H9 (cell line): ENCODE data around the gene BACE2. TPM values are rescaled to one million over a fixed set of nuclear protein-coding genes. Genes with fewer than 3 reads are reported as not detected.
"Not testable (repeated sequence)": the region's sequence is repeated elsewhere in the genome, so short reads cannot be mapped to it uniquely, and the experiment has no call there.

Experiments used
- DNase-seq: peaks from one replicate; pipeline ENCODE4 v3.0.0-alpha.2; 2017
- H2AFZ ChIP-seq: one replicate; pipeline ENCODE4 v1.6.1; 2013; ENCODE audit warnings: mild to moderate bottlenecking, low read length, control low read depth, moderate library complexity
- H2AK5ac ChIP-seq: 2 replicates; pipeline ENCODE4 v1.6.1; 2013; ENCODE audit warnings: low read length, control low read depth, mixed read lengths; ENCODE audit not compliant: insufficient read length
- H2BK120ac ChIP-seq: one replicate; pipeline ENCODE4 v1.6.1; 2013; ENCODE audit warnings: low read depth, mild to moderate bottlenecking, low read length, control low read depth, inconsistent platforms; ENCODE audit not compliant: poor library complexity, severe bottlenecking
- H2BK12ac ChIP-seq: 2 replicates; pipeline ENCODE4 v1.6.1; 2013; ENCODE audit warnings: low read length, control low read depth, mixed read lengths, low read depth; ENCODE audit not compliant: insufficient read length
- H2BK15ac ChIP-seq: 2 replicates; pipeline ENCODE4 v1.6.1; 2013; ENCODE audit warnings: low read depth, low read length, control low read depth
- H2BK20ac ChIP-seq: one replicate; pipeline ENCODE4 v1.6.1; 2013; ENCODE audit warnings: low read depth, mild to moderate bottlenecking, low read length, control low read depth, inconsistent platforms; ENCODE audit not compliant: poor library complexity, severe bottlenecking
- H2BK5ac ChIP-seq: 2 replicates; pipeline ENCODE4 v1.6.1; 2013; ENCODE audit warnings: low read length, control low read depth, mixed read lengths; ENCODE audit not compliant: insufficient read length
- H3K14ac ChIP-seq: 2 replicates; pipeline ENCODE4 v1.6.1; 2013; ENCODE audit warnings: low read length, control low read depth; ENCODE audit not compliant: insufficient read depth
- H3K18ac ChIP-seq: 2 replicates; pipeline ENCODE4 v1.6.1; 2013; ENCODE audit warnings: low read depth, mild to moderate bottlenecking, mixed read lengths, low read length, control low read depth; ENCODE audit not compliant: insufficient read length
- H3K23ac ChIP-seq: 2 replicates; pipeline ENCODE4 v1.6.1; 2013; ENCODE audit warnings: low read length, control low read depth, mixed read lengths, low read depth; ENCODE audit not compliant: insufficient read length
- H3K23me2 ChIP-seq: 2 replicates; pipeline ENCODE4 v1.6.1; 2013; ENCODE audit warnings: low read depth, mild to moderate bottlenecking, mixed read lengths, low read length, control low read depth; ENCODE audit not compliant: insufficient read length, poor library complexity, severe bottlenecking
- H3K27ac ChIP-seq: 2 replicates; pipeline ENCODE4 v1.5.1; 2013; ENCODE audit warnings: low read length, control low read depth, mixed read lengths, low read depth; ENCODE audit not compliant: insufficient read length
- H3K27me3 ChIP-seq: 2 replicates; pipeline ENCODE4 v1.6.1; 2013; ENCODE audit warnings: low read length, control low read depth, inconsistent platforms; ENCODE audit not compliant: insufficient read depth
- H3K4ac ChIP-seq: 2 replicates; pipeline ENCODE4 v1.6.1; 2013; ENCODE audit warnings: low read depth, mild to moderate bottlenecking, control low read depth, inconsistent platforms, low read length, moderate library complexity
- H3K4me1 ChIP-seq: 2 replicates; pipeline ENCODE4 v1.6.1; 2013; ENCODE audit warnings: low read length, control low read depth, inconsistent platforms; ENCODE audit not compliant: insufficient read depth
- H3K4me2 ChIP-seq: 2 replicates; pipeline ENCODE4 v1.6.1; 2013; ENCODE audit warnings: low read length, control low read depth, mixed read lengths; ENCODE audit not compliant: insufficient read length, insufficient read depth
- H3K56ac ChIP-seq: 2 replicates; pipeline ENCODE4 v1.6.1; 2013; ENCODE audit warnings: low read depth, mild to moderate bottlenecking, mixed read lengths, low read length, control low read depth; ENCODE audit not compliant: insufficient read length
- H3K79me1 ChIP-seq: 2 replicates; pipeline ENCODE4 v1.6.1; 2013; ENCODE audit warnings: low read depth, mild to moderate bottlenecking, moderate library complexity, low read length, control low read depth, inconsistent platforms; ENCODE audit not compliant: insufficient read depth, poor library complexity, severe bottlenecking
- H3K79me2 ChIP-seq: 2 replicates; pipeline ENCODE4 v1.6.1; 2013; ENCODE audit warnings: low read length, control low read depth, inconsistent platforms; ENCODE audit not compliant: insufficient read depth
- H3K9ac ChIP-seq: 2 replicates; pipeline ENCODE4 v1.6.1; 2013; ENCODE audit warnings: low read length, control low read depth, mixed read lengths; ENCODE audit not compliant: insufficient read length; ENCODE audit errors: extremely low read depth
- H3K9me3 ChIP-seq: one replicate; pipeline ENCODE4 v1.6.1; 2013; ENCODE audit warnings: low read depth, low read length, inconsistent platforms; ENCODE audit not compliant: control insufficient read depth
- H3T11ph ChIP-seq: one replicate; pipeline ENCODE4 v1.6.1; 2013; ENCODE audit warnings: mild to moderate bottlenecking, low read length, control low read depth, inconsistent platforms
- H4K20me1 ChIP-seq: one replicate; pipeline ENCODE4 v1.6.1; 2013; ENCODE audit not compliant: control insufficient read depth, insufficient read length, insufficient read depth
- H4K5ac ChIP-seq: 2 replicates; pipeline ENCODE4 v1.6.1; 2013; ENCODE audit warnings: low read depth, mild to moderate bottlenecking, mixed read lengths, low read length, control low read depth; ENCODE audit not compliant: insufficient read length
- H4K8ac ChIP-seq: replicated peaks from 2 replicates; pipeline ENCODE4 v1.6.1; 2013; ENCODE audit warnings: low read length, control low read depth, mixed read lengths, low read depth; ENCODE audit not compliant: insufficient read length
- H4K91ac ChIP-seq: 2 replicates; pipeline ENCODE4 v1.6.1; 2013; ENCODE audit warnings: low read depth, mild to moderate bottlenecking, moderate library complexity, mixed read lengths, low read length, control low read depth; ENCODE audit not compliant: insufficient read length
- H3K27ac Mint-ChIP-seq, 3 experiments: 2 replicates in 2 of 3; 3 replicates in 1 of 3; pipeline ENCODE4 v1.8.0; 2020 to 2021; ENCODE audit warnings: mixed read lengths in 3 of 3, mild to moderate bottlenecking in 1 of 3, moderate library complexity in 1 of 3
- H3K27me3 Mint-ChIP-seq: 2 replicates; pipeline ENCODE4 v1.8.0; 2021; ENCODE audit warnings: low read depth, mild to moderate bottlenecking, moderate library complexity, mixed read lengths
- H3K36me3 Mint-ChIP-seq, 3 experiments: 2 replicates in 2 of 3; 3 replicates in 1 of 3; pipeline ENCODE4 v1.8.0; 2020 to 2021; ENCODE audit warnings: low read depth in 3 of 3, mixed read lengths in 3 of 3; ENCODE audit not compliant: insufficient read depth in 1 of 3
- H3K4me1 Mint-ChIP-seq, 2 experiments: 2 replicates each; pipeline ENCODE4 v1.8.0; 2020; ENCODE audit warnings: mixed read lengths in 2 of 2
- H3K4me3 Mint-ChIP-seq, 2 experiments: 2 replicates in 1 of 2; 3 replicates in 1 of 2; pipeline ENCODE4 v1.8.0; 2020 to 2021; ENCODE audit warnings: mild to moderate bottlenecking in 2 of 2, mixed read lengths in 2 of 2, moderate library complexity in 1 of 2
- H3K9me3 Mint-ChIP-seq, 2 experiments: 2 replicates in 1 of 2; 3 replicates in 1 of 2; pipeline ENCODE4 v1.8.0; 2020; ENCODE audit warnings: mild to moderate bottlenecking in 2 of 2, mixed read lengths in 2 of 2, moderate library complexity in 1 of 2
- WGBS: extraction: QIAGEN DNeasy Blood & Tissue Kit; methylation state at CpG from one replicate; pipeline ENCODE4 v1.1.7; 2013; ENCODE audit warnings: missing lambda C conversion rate, low lambda C conversion rate, mixed read lengths; ENCODE audit not compliant: insufficient read length; ENCODE audit errors: extremely low coverage; 5-methylcytosine and 5-hydroxymethylcytosine counted together
- total RNA-seq: library from RNA; stranded (reverse); gene quantifications from 2 replicates; pipeline ENCODE4 v1.2.1, GENCODE V29; 2021
- TF ChIP-seq, protein P1 (sequence below): fragments of 200-600 bp; sonication (generic); conservative IDR thresholded peaks from 3 replicates; pipeline ENCODE4 v1.8.0; 2021; ENCODE audit warnings: antibody characterized with exemption, mild to moderate bottlenecking

Gene BACE2
- total RNA-seq, 1 experiment from 2014 or later, result 8.0 TPM

DNA sequence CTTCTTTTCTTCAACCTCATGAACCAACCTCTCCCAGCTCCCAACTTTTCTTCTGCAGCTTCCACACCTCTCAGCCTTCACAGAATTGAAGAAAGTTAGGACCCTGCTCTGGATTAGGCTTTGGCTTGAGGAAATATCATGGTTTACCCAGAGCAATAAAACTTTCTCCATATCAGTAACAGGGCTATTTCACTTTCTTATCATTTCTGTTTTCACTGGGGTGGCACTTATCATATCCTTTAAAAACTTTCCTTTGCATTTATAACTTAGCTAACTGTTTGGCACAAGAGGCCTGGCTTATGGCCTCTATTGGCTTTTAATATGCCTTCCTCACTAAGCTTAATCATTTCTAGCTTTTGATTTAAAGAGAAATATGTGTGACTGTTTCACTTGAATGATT lies 139.3 kb downstream of the BACE2 start:
- DNase-seq, result no peak
- Mint-ChIP-seq H3K27me3 (peaks cover 15% of the 10 kb centered on the region), H3K9me3 (peaks cover 7 to 15% of the 10 kb centered on the region in 2 experiments; a peak in 4 of 5 replicates), H3K36me3 (peaks cover 0 to 6% (median 3%) of the 10 kb centered on the region in 3 experiments; a peak in 4 of 7 replicates), H3K4me1 (peaks cover 7 to 13% of the 10 kb centered on the region in 2 experiments), H3K4me3 (no peak overlapping the region), H3K27ac (no peak overlapping the region)
- H3K9ac ChIP-seq, result no peak overlapping the region
- no peak overlapping the region for H3K56ac ChIP-seq
- H3K4ac ChIP-seq, result no peak overlapping the region
- no peaks in the 10 kb centered on the region for H3K79me2 ChIP-seq
- H4K20me1 ChIP-seq, result no peaks in the 10 kb centered on the region
- H2BK120ac ChIP-seq, result no peak overlapping the region
- H4K5ac ChIP-seq, result no peak overlapping the region
- H3K14ac ChIP-seq, result no peak overlapping the region
- no peak overlapping the region for H2BK5ac ChIP-seq
- H3K27ac ChIP-seq, result no peak overlapping the region
- H4K91ac ChIP-seq, result no peak overlapping the region
- no peak overlapping the region for H3K18ac ChIP-seq
- no peak overlapping the region for H2AK5ac ChIP-seq
- H2AFZ ChIP-seq, result no peak overlapping the region
- H3K4me2 ChIP-seq, result no peak overlapping the region
- no peak overlapping the region for H2BK20ac ChIP-seq
- H3K23me2 ChIP-seq, result no peaks in the 10 kb centered on the region
- no peak overlapping the region for H3T11ph ChIP-seq
- TF ChIP-seq, protein P1, sequence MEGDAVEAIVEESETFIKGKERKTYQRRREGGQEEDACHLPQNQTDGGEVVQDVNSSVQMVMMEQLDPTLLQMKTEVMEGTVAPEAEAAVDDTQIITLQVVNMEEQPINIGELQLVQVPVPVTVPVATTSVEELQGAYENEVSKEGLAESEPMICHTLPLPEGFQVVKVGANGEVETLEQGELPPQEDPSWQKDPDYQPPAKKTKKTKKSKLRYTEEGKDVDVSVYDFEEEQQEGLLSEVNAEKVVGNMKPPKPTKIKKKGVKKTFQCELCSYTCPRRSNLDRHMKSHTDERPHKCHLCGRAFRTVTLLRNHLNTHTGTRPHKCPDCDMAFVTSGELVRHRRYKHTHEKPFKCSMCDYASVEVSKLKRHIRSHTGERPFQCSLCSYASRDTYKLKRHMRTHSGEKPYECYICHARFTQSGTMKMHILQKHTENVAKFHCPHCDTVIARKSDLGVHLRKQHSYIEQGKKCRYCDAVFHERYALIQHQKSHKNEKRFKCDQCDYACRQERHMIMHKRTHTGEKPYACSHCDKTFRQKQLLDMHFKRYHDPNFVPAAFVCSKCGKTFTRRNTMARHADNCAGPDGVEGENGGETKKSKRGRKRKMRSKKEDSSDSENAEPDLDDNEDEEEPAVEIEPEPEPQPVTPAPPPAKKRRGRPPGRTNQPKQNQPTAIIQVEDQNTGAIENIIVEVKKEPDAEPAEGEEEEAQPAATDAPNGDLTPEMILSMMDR, result no peak
- H4K8ac ChIP-seq, result no peak overlapping the region
- no peak overlapping the region for H2BK12ac ChIP-seq
- no peak overlapping the region for H2BK15ac ChIP-seq
- H3K27me3 ChIP-seq, result no peaks in the 10 kb centered on the region
- H3K4me1 ChIP-seq, result no peaks in the 10 kb centered on the region; the same call in 1 of the 2 replicates
- no peaks in the 10 kb centered on the region for H3K9me3 ChIP-seq
- no peaks in the 10 kb centered on the region for H3K79me1 ChIP-seq
- no peak overlapping the region for H3K23ac ChIP-seq

DNA sequence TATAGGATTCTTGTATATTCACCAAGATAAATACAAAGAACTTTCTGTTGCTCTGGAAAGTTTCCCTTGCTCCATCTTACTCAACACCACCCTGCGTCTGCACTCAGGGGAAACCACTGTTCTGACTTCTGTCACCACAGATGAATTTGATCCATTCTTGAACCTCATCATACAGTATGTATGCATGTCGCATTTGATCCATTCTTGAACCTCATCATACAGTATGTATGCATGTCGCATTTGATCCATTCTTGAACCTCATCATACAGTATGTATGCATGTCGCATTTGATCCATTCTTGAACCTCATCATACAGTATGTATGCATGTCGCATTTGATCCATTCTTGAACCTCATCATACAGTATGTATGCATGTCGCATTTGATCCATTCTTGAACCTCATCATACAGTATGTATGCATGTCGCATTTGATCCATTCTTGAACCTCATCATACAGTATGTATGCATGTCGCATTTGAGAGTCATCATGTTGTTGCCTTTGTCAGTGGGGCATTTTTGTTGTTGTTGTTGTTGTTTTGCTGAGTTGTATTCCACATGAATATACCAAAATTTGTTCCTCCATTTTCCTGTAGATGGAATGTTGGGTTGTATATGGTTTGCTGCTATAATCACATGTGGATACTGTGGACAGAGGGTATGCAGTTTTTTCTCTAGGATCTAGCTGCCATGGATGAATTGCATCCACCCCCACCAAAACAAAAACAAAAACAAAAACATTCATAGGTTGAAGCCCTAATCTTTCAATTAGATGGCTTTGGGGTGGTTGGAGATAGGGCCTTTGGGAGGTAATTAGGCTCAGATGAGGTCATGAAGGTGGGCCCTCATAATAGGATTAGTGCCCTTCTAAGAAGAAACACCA lies 145.6 kb downstream of the BACE2 start:
- H3K4me3 Mint-ChIP-seq, H3T11ph ChIP-seq, H3K23me2 ChIP-seq, H3K23ac ChIP-seq, H2BK15ac ChIP-seq, H3K4me2 ChIP-seq, H4K20me1 ChIP-seq, H3K9me3 ChIP-seq, H2BK120ac ChIP-seq, H4K91ac ChIP-seq, H4K5ac ChIP-seq, H3K27me3 ChIP-seq, H2AFZ ChIP-seq, H3K36me3 Mint-ChIP-seq, H3K18ac ChIP-seq, H3K79me1 ChIP-seq, H3K9ac ChIP-seq, H3K27ac Mint-ChIP-seq, H3K4me1 Mint-ChIP-seq, H3K79me2 ChIP-seq, H3K27ac ChIP-seq, H3K4me1 ChIP-seq, H3K14ac ChIP-seq, H4K8ac ChIP-seq, H3K9me3 Mint-ChIP-seq, H3K56ac ChIP-seq, H2AK5ac ChIP-seq, DNase-seq, H2BK20ac ChIP-seq, H3K4ac ChIP-seq, H2BK12ac ChIP-seq, H2BK5ac ChIP-seq: not testable (repeated sequence)
- no CpG with 5 or more reads among the region's 8 CpGs for WGBS
- peaks cover 46% of the 10 kb centered on the region for H3K27me3 Mint-ChIP-seq
